HEK293 (cell line): Measurements from ENCODE around the gene DAAM2.

Experiments
- CTCF ChIA-PET: fragments of 350-600 bp; formaldehyde crosslinking; extraction: SDS; loops from one replicate; lab custom pipeline; 2021; ENCODE audit warnings: antibody characterized with exemption; lab: Yijun Ruan, JAX
- POLR2A ChIA-PET: fragments of 300-600 bp; formaldehyde crosslinking; extraction: SDS; loops from one replicate; lab custom pipeline; 2020; ENCODE audit warnings: antibody characterized with exemption, inconsistent platforms; lab: Yijun Ruan, JAX
- H3K27ac ChIP-seq: fragments of 200-500 bp; sonication (Bioruptor generic); 2 replicates; pipeline ENCODE4 v1.5.1; 2014; ENCODE audit warnings: low read depth, low read length, control low read depth, inconsistent platforms; ENCODE audit errors: extremely low read depth
- H3K36me3 ChIP-seq, 2 experiments: fragments of 200-500 bp in 1 of 2; sonication (Bioruptor generic) in 1 of 2; 1 replicate in 1 of 2; 2 replicates in 1 of 2; pipeline ENCODE4 v1.5.1; 2014 to 2017; ENCODE audit warnings: inconsistent platforms in 2 of 2, low read length in 2 of 2; ENCODE audit not compliant: control insufficient read depth in 2 of 2, insufficient read depth in 1 of 2
- H3K4me1 ChIP-seq: fragments of 200-500 bp; sonication (Bioruptor generic); 2 replicates; pipeline ENCODE4 v1.5.1; 2014; ENCODE audit warnings: mild to moderate bottlenecking, low read length, inconsistent platforms; ENCODE audit not compliant: control insufficient read depth, insufficient read depth
- H3K4me3 ChIP-seq: 2 replicates; pipeline ENCODE4 v1.5.1; 2011; ENCODE audit warnings: low read depth, mild to moderate bottlenecking, control low read depth, low read length, moderate library complexity
- H3K9me3 ChIP-seq: fragments of 200-500 bp; sonication (Bioruptor generic); 2 replicates; pipeline ENCODE4 v1.5.1; 2014; ENCODE audit warnings: low read depth, low read length, inconsistent platforms; ENCODE audit not compliant: control insufficient read depth, insufficient read depth
- ELK4 ChIP-seq: IDR thresholded peaks from 2 replicates; pipeline ENCODE4 v1.6.1; 2011; ENCODE audit warnings: mild to moderate bottlenecking, low read depth, low read length, borderline replicate concordance
- FEZF1 ChIP-seq: fragments of 450-650 bp; formaldehyde crosslinking; IDR thresholded peaks from 2 replicates; pipeline ENCODE4 v1.5.1; 2016; ENCODE audit warnings: missing biosample characterization, missing genetic modification characterization
- KLF8 ChIP-seq: fragments of 450-650 bp; formaldehyde crosslinking; IDR thresholded peaks from 2 replicates; pipeline ENCODE4 v1.5.1; 2016; ENCODE audit warnings: missing biosample characterization, missing genetic modification characterization
- MEIS1 ChIP-seq: sonication (generic); formaldehyde crosslinking; IDR thresholded peaks from 2 replicates; pipeline ENCODE4 v1.8.1; 2022; ENCODE audit warnings: missing genetic modification reagents, mild to moderate bottlenecking, borderline replicate concordance
- ZBTB48 ChIP-seq: fragments of 450-650 bp; formaldehyde crosslinking; IDR thresholded peaks from 2 replicates; pipeline ENCODE4 v1.5.1; 2016; ENCODE audit warnings: missing biosample characterization, missing genetic modification characterization
- ZFHX2 ChIP-seq: fragments of 450-650 bp; formaldehyde crosslinking; conservative IDR thresholded peaks from 2 replicates; pipeline ENCODE4 v1.5.1; 2016; ENCODE audit warnings: missing biosample characterization, missing genetic modification characterization
- ZNF112 ChIP-seq: fragments of 450-650 bp; formaldehyde crosslinking; IDR thresholded peaks from 2 replicates; pipeline ENCODE4 v1.5.0; 2017; ENCODE audit warnings: missing biosample characterization, missing genetic modification characterization
- ZNF2 ChIP-seq: fragments of 450-650 bp; formaldehyde crosslinking; IDR thresholded peaks from 2 replicates; pipeline ENCODE4 v1.5.1; 2016; ENCODE audit warnings: missing biosample characterization, missing genetic modification characterization
- ZNF214 ChIP-seq: fragments of 450-650 bp; formaldehyde crosslinking; IDR thresholded peaks from 2 replicates; pipeline ENCODE4 v1.5.1; 2017; ENCODE audit warnings: missing biosample characterization, mild to moderate bottlenecking, missing genetic modification characterization, borderline replicate concordance
- ZNF292 ChIP-seq: fragments of 450-650 bp; formaldehyde crosslinking; IDR thresholded peaks from 2 replicates; pipeline ENCODE4 v1.5.1; 2016; ENCODE audit warnings: low read depth, missing biosample characterization, missing genetic modification characterization, borderline replicate concordance
- ZNF341 ChIP-seq: fragments of 450-650 bp; formaldehyde crosslinking; IDR thresholded peaks from 2 replicates; pipeline ENCODE4; 2016; ENCODE audit warnings: low read depth, missing biosample characterization, missing genetic modification characterization
- ZNF416 ChIP-seq: fragments of 450-650 bp; formaldehyde crosslinking; IDR thresholded peaks from 2 replicates; pipeline ENCODE4 v1.5.1; 2016; ENCODE audit warnings: missing biosample characterization, missing genetic modification characterization
- ZNF514 ChIP-seq: fragments of 450-650 bp; formaldehyde crosslinking; IDR thresholded peaks from 2 replicates; pipeline ENCODE4 v1.5.1; 2016; ENCODE audit warnings: missing biosample characterization, missing genetic modification characterization
- ZNF529 ChIP-seq: fragments of 450-650 bp; formaldehyde crosslinking; IDR thresholded peaks from 2 replicates; pipeline ENCODE4 v1.5.1; 2017; ENCODE audit warnings: missing genetic modification characterization, missing biosample characterization; ENCODE audit not compliant: insufficient replicate concordance
- ZNF561 ChIP-seq: fragments of 450-650 bp; IDR thresholded peaks from 2 replicates; pipeline ENCODE4 v1.5.1; 2018; ENCODE audit warnings: missing biosample characterization, missing genetic modification characterization, borderline replicate concordance
- ZNF571 ChIP-seq: fragments of 450-650 bp; formaldehyde crosslinking; IDR thresholded peaks from 2 replicates; pipeline ENCODE4 v1.5.0; 2017; ENCODE audit warnings: missing biosample characterization, missing genetic modification characterization
- TF ChIP-seq, protein P1 (sequence below): fragments of 450-650 bp; formaldehyde crosslinking; IDR thresholded peaks from 2 replicates; pipeline ENCODE4 v1.5.1; 2016; ENCODE audit warnings: missing biosample characterization, missing genetic modification characterization
- TF ChIP-seq, protein P2 (sequence below): fragments of 450-650 bp; formaldehyde crosslinking; IDR thresholded peaks from 2 replicates; pipeline ENCODE4 v1.5.1; 2016; ENCODE audit warnings: missing biosample characterization, missing genetic modification characterization
- TF ChIP-seq, protein P3 (sequence below): fragments of 450-650 bp; formaldehyde crosslinking; IDR thresholded peaks from 2 replicates; pipeline ENCODE4 v1.5.1; 2016; ENCODE audit warnings: missing biosample characterization, missing genetic modification characterization
- TF ChIP-seq, protein P4 (sequence below): sonication (generic); formaldehyde crosslinking; IDR thresholded peaks from 2 replicates; pipeline ENCODE4 v1.8.1; 2022; ENCODE audit warnings: mild to moderate bottlenecking, moderate library complexity, missing genetic modification reagents
- TF ChIP-seq, protein P5 (sequence below): fragments of 450-650 bp; formaldehyde crosslinking; IDR thresholded peaks from 2 replicates; pipeline ENCODE4 v1.5.1; 2016; ENCODE audit warnings: missing biosample characterization, missing genetic modification characterization

DAAM2 gene

DNA sequence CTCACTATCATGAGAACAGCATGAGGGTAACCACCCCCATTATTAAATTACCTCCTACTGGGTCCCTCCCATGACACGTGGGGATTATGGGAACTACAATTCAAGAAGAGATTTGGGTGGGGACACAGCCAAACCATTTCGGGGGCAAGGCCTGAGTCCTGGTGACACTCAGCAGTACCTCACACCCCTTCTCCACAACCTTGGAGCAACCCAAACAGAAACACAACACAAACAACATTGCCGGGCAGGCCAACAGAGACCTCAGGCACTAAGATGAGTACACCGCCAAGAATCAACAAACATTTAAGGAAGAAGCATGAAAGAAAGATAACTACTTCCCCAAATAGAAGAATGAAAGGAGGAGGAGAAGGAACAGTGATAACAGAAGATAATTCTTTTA lies 125.2 kb downstream of the DAAM2 start:
- ChIA-PET CTCF (no interaction called here), POLR2A (no interaction called here)
- H3K4me3 ChIP-seq: no peak overlapping the region
- no peak for TF ChIP-seq ZNF529 (tag by site-specific recombination)
- no peaks in the 10 kb centered on the region for H3K9me3 ChIP-seq
- H3K27ac ChIP-seq: no peak overlapping the region
- H3K36me3 ChIP-seq: peaks cover 6 to 56% of the 10 kb centered on the region in 2 experiments; a peak in 2 of 3 replicates
- no peaks in the 10 kb centered on the region for H3K4me1 ChIP-seq

DNA sequence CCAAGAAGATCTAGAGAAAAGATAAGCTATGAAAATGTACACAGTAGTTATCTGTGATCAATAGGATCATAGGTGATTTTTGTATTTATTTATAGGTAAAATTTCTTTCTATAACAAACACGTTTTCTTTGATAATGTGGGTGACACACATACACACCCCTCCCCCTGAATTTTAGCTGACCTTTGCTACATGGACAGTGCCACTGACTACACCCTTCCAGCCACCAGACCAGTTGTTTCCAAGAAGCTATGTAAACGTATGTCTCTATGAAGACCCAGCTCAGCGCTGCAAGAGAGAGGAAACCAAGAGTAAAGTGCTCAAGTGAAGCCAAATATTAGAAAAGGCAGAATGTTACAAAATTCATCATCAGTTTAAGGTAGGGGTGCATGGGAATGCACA lies 125.8 kb downstream of the DAAM2 start:
- no peak for TF ChIP-seq ZFHX2
- TF ChIP-seq ZNF571 (tag by site-specific recombination): no peak
- no peak for TF ChIP-seq ZNF112 (tag by site-specific recombination)
- TF ChIP-seq ZNF561 (tag by site-specific recombination): no peak
- TF ChIP-seq, protein P1, sequence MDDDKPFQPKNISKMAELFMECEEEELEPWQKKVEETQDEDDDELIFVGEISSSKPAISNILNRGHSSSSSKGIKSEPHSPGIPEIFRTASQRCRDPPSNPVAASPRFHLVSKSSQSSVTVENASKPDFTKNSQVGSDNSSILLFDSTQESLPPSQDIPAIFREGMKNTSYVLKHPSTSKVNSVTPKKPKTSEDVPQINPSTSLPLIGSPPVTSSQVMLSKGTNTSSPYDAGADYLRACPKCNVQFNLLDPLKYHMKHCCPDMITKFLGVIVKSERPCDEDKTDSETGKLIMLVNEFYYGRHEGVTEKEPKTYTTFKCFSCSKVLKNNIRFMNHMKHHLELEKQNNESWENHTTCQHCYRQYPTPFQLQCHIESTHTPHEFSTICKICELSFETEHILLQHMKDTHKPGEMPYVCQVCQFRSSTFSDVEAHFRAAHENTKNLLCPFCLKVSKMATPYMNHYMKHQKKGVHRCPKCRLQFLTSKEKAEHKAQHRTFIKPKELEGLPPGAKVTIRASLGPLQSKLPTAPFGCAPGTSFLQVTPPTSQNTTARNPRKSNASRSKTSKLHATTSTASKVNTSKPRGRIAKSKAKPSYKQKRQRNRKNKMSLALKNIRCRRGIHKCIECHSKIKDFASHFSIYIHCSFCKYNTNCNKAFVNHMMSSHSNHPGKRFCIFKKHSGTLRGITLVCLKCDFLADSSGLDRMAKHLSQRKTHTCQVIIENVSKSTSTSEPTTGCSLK (tag by site-specific recombination): no peak
- TF ChIP-seq ZNF292 (tag by site-specific recombination): no peak
- no peak for TF ChIP-seq ZNF2 (tag by site-specific recombination)
- no peak for TF ChIP-seq ZBTB48 (tag by site-specific recombination)
- TF ChIP-seq ZNF341: no peak
- no peak for TF ChIP-seq KLF8 (tag by site-specific recombination)
- TF ChIP-seq ZNF214: no peak
- TF ChIP-seq, protein P2, sequence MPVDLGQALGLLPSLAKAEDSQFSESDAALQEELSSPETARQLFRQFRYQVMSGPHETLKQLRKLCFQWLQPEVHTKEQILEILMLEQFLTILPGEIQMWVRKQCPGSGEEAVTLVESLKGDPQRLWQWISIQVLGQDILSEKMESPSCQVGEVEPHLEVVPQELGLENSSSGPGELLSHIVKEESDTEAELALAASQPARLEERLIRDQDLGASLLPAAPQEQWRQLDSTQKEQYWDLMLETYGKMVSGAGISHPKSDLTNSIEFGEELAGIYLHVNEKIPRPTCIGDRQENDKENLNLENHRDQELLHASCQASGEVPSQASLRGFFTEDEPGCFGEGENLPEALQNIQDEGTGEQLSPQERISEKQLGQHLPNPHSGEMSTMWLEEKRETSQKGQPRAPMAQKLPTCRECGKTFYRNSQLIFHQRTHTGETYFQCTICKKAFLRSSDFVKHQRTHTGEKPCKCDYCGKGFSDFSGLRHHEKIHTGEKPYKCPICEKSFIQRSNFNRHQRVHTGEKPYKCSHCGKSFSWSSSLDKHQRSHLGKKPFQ (tag by site-specific recombination): no peak
- TF ChIP-seq, protein P3, sequence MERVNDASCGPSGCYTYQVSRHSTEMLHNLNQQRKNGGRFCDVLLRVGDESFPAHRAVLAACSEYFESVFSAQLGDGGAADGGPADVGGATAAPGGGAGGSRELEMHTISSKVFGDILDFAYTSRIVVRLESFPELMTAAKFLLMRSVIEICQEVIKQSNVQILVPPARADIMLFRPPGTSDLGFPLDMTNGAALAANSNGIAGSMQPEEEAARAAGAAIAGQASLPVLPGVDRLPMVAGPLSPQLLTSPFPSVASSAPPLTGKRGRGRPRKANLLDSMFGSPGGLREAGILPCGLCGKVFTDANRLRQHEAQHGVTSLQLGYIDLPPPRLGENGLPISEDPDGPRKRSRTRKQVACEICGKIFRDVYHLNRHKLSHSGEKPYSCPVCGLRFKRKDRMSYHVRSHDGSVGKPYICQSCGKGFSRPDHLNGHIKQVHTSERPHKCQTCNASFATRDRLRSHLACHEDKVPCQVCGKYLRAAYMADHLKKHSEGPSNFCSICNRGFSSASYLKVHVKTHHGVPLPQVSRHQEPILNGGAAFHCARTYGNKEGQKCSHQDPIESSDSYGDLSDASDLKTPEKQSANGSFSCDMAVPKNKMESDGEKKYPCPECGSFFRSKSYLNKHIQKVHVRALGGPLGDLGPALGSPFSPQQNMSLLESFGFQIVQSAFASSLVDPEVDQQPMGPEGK: no peak
- TF ChIP-seq FEZF1: no peak
- TF ChIP-seq, protein P4, sequence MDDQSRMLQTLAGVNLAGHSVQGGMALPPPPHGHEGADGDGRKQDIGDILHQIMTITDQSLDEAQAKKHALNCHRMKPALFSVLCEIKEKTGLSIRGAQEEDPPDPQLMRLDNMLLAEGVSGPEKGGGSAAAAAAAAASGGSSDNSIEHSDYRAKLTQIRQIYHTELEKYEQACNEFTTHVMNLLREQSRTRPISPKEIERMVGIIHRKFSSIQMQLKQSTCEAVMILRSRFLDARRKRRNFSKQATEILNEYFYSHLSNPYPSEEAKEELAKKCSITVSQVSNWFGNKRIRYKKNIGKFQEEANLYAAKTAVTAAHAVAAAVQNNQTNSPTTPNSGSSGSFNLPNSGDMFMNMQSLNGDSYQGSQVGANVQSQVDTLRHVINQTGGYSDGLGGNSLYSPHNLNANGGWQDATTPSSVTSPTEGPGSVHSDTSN (CRISPR knock-in tag): no peak
- TF ChIP-seq ZNF514 (tag by site-specific recombination): no peak
- no peak for TF ChIP-seq ELK4
- TF ChIP-seq ZNF416: no peak
- no peak for TF ChIP-seq MEIS1 (CRISPR knock-in tag)
- TF ChIP-seq, protein P5, sequence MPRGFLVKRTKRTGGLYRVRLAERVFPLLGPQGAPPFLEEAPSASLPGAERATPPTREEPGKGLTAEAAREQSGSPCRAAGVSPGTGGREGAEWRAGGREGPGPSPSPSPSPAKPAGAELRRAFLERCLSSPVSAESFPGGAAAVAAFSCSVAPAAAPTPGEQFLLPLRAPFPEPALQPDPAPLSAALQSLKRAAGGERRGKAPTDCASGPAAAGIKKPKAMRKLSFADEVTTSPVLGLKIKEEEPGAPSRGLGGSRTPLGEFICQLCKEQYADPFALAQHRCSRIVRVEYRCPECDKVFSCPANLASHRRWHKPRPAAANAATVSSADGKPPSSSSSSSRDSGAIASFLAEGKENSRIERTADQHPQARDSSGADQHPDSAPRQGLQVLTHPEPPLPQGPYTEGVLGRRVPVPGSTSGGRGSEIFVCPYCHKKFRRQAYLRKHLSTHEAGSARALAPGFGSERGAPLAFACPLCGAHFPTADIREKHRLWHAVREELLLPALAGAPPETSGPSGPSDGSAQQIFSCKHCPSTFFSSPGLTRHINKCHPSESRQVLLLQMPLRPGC (tag by site-specific recombination): no peak
- TF ChIP-seq, all 188 proteins: peak for 0
- Histone ChIP-seq H3K27ac (no peak overlapping the region), H3K9me3 (no peaks in the 10 kb centered on the region), H3K4me3 (no peak overlapping the region), H3K4me1 (no peaks in the 10 kb centered on the region), H3K36me3 (peaks cover 6 to 56% of the 10 kb centered on the region in 2 experiments; a peak in 2 of 3 replicates)
- CTCF ChIA-PET: interaction anchor here (0.5 kb wide), 1 partner anchor 389 kb away, joined by 3 read pairs; no protein-coding TSS in a partner anchor
- POLR2A ChIA-PET: no interaction called here
